PFSK-1 (cell line): ENCODE data around the gene MESP1.

Source experiments
- POLR2AphosphoS5 ChIP-seq: IDR thresholded peaks from 2 replicates; pipeline ENCODE4 v1.6.1; 2012; ENCODE audit warnings: low read depth, mild to moderate bottlenecking, control low read depth, low read length, moderate library complexity
- SIN3A ChIP-seq: IDR thresholded peaks from 2 replicates; pipeline ENCODE4 v1.6.1; 2012; ENCODE audit warnings: mild to moderate bottlenecking, low read length, moderate library complexity, borderline replicate concordance; ENCODE audit not compliant: insufficient read depth
- TAF1 ChIP-seq: IDR thresholded peaks from 2 replicates; pipeline ENCODE4 v1.6.1; 2012; ENCODE audit warnings: low read length, control low read depth, borderline replicate concordance; ENCODE audit not compliant: insufficient read depth
- TF ChIP-seq, protein P1 (sequence below), 2 experiments: IDR thresholded peaks; 2 replicates each; pipeline versions ENCODE4 v1.6.1 to v1.8.0; 2011 to 2012; ENCODE audit warnings: low read depth in 2 of 2, low read length in 2 of 2, control low read depth in 1 of 2, inconsistent platforms in 1 of 2, mild to moderate bottlenecking in 1 of 2, moderate library complexity in 1 of 2; ENCODE audit not compliant: insufficient read depth in 1 of 2

DNA sequence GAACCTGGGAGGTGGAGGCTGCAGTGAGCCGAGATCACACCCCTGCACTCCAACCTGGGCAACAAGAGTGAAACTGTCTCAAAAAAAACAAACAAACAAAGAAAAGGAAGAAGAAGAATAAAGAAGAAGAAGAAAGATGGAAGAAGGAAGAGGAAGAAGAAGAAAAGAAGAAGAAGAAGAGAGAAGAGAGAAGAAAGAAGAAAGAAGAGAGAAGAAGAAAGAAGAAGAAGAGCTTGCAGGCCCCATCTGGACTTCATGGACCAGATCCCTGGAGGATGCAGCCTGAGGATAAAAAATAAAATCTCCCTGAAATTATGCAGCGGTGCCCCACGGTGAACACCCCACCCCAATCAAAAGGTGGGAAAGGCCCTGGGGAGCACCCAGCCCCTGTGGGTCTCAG lies 8.8 kb upstream of the MESP1 start:
- TF ChIP-seq TAF1 (no peak), SIN3A (no peak), POLR2AphosphoS5 (no peak)
- TF ChIP-seq, protein P1, sequence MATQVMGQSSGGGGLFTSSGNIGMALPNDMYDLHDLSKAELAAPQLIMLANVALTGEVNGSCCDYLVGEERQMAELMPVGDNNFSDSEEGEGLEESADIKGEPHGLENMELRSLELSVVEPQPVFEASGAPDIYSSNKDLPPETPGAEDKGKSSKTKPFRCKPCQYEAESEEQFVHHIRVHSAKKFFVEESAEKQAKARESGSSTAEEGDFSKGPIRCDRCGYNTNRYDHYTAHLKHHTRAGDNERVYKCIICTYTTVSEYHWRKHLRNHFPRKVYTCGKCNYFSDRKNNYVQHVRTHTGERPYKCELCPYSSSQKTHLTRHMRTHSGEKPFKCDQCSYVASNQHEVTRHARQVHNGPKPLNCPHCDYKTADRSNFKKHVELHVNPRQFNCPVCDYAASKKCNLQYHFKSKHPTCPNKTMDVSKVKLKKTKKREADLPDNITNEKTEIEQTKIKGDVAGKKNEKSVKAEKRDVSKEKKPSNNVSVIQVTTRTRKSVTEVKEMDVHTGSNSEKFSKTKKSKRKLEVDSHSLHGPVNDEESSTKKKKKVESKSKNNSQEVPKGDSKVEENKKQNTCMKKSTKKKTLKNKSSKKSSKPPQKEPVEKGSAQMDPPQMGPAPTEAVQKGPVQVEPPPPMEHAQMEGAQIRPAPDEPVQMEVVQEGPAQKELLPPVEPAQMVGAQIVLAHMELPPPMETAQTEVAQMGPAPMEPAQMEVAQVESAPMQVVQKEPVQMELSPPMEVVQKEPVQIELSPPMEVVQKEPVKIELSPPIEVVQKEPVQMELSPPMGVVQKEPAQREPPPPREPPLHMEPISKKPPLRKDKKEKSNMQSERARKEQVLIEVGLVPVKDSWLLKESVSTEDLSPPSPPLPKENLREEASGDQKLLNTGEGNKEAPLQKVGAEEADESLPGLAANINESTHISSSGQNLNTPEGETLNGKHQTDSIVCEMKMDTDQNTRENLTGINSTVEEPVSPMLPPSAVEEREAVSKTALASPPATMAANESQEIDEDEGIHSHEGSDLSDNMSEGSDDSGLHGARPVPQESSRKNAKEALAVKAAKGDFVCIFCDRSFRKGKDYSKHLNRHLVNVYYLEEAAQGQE (IDR thresholded peaks at IDR 0.05; ENCODE audit: insufficient read depth in 1 of 2, low read depth in 2 of 2, low read length in 2 of 2), result no peak
